Activated CD4-positive, alpha-beta memory T cell treated with anti-CD3 and anti-CD28 coated beads, Interleukin-2, amount 10 ng/mL, durations not matched to agents 7 days and 5 days (primary cell): ENCODE measurements around the gene TMED3. TPM values are rescaled to one million over a fixed set of nuclear protein-coding genes. Genes with fewer than 3 reads are reported as not detected.
"Not testable (repeated sequence)": the region's sequence is repeated elsewhere in the genome, so short reads cannot be mapped to it uniquely, and the experiment has no call there.

ENCODE experiments used
- CTCF ChIA-PET: fragments of 350-600 bp; sonication (Branson Sonifier 250); formaldehyde crosslinking; loops from one replicate; lab custom pipeline; 2021; ENCODE audit warnings: antibody characterized with exemption, inconsistent platforms; lab: Charles Lee
- POLR2A ChIA-PET: fragments of 350-600 bp; sonication (Branson Sonifier 250); formaldehyde crosslinking; loops from one replicate; lab custom pipeline; 2021; ENCODE audit warnings: antibody characterized with exemption; lab: Charles Lee
- DNase-seq: peaks from one replicate; pipeline ENCODE4 v3.0.0-alpha.2; 2020
- H3K27ac Mint-ChIP-seq: one replicate; pipeline ENCODE4 v1.8.0; 2021; ENCODE audit warnings: mild to moderate bottlenecking, mixed read lengths
- H3K27me3 Mint-ChIP-seq: one replicate; pipeline ENCODE4 v1.8.0; 2021; ENCODE audit warnings: mixed read lengths
- H3K36me3 Mint-ChIP-seq: one replicate; pipeline ENCODE4 v1.8.0; 2021; ENCODE audit warnings: low read depth, mixed read lengths
- H3K4me1 Mint-ChIP-seq: one replicate; pipeline ENCODE4 v1.8.0; 2021; ENCODE audit warnings: mixed read lengths
- H3K4me3 Mint-ChIP-seq: one replicate; pipeline ENCODE4 v1.8.0; 2021; ENCODE audit warnings: mild to moderate bottlenecking, mixed read lengths
- H3K9me3 Mint-ChIP-seq: one replicate; pipeline ENCODE4 v1.8.0; 2021; ENCODE audit warnings: mixed read lengths
- total RNA-seq, 2 experiments: library from RNA; stranded (reverse); gene quantifications; one replicate each; pipeline ENCODE4 v1.2.3, GENCODE V29; 2021

TMED3 gene
- total RNA-seq, 2 experiments from 2014 or later = 34.8 to 35.9 TPM

DNA sequence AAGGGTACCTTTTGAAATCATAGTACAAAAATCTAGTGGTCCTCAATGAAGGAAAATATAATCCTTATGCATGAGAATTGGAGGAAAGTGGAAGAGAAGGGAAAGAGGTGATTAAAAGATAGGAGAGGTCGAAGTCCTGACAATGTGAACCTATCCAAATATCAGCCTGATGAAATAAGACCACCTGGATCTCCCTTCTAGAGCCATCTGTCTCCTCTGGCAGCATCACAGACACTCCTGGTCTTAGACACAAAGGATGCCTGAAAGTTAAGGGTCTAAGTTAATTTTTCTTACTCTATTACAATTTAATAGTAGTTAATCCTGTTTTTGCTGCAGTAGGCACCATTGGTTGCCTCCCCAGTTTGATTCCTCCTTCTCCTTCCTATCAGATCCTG, 11.1 kb upstream of the TMED3 start:
- ChIA-PET POLR2A (no interaction called here), CTCF (no interaction called here)
- H3K4me1 Mint-ChIP-seq = no peaks in the 10 kb centered on the region
- H3K9me3 Mint-ChIP-seq = no peaks in the 10 kb centered on the region
- H3K27ac Mint-ChIP-seq = no peak overlapping the region
- H3K36me3 Mint-ChIP-seq = no peaks in the 10 kb centered on the region
- no peak overlapping the region for H3K4me3 Mint-ChIP-seq
- no peak for DNase-seq
- H3K27me3 Mint-ChIP-seq = peaks cover 53% of the 10 kb centered on the region

DNA sequence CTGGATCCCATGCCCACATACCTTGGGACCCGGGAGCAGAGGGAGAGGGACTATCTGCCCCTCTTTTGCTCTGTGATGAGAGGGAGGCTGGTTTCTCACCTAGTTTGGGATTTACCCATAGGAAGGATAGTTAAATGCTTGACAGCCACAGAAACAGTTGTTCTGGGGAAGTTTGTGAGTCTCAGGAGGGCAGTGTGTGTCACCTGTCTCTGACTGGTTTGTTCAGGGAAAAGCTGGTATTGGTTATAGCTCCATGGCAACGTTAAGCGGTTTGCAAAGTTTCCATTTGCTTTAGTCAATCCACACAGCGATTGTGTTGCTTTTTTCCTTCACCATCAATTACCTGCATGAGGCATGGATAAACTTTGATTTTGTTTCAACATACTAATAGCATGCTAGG, 3.7 kb upstream of the TMED3 start:
- CTCF ChIA-PET = no interaction called here
- H3K36me3 Mint-ChIP-seq = no peaks in the 10 kb centered on the region
- no peak for DNase-seq
- peaks cover 45% of the 10 kb centered on the region for H3K27me3 Mint-ChIP-seq
- no peaks in the 10 kb centered on the region for H3K9me3 Mint-ChIP-seq
- peaks cover 14% of the 10 kb centered on the region for H3K4me1 Mint-ChIP-seq
- POLR2A ChIA-PET = no interaction called here
- H3K4me3 Mint-ChIP-seq = no peak overlapping the region
- H3K27ac Mint-ChIP-seq = no peak overlapping the region

DNA sequence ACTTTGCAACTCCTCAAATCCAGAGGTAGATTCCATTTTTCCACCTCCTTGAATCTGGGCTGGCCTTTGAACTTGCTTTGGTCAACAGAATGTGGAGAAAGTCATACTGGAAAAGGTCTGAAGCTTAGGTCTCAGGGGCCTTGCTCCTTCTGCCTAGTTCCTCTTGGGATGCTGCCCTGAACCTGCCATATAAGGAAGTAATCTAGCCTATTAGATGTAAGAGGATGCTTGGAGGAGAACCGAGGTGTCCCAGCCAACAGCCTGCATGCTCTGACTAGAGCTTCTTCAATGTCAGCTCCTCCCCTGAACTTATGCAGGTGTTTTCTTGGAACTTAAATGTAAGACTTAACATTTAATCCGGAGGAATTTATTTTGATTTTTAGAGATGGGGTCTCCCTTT, 2.0 kb upstream of the TMED3 start:
- no peak for DNase-seq
- CTCF ChIA-PET = no interaction called here
- peaks cover 29% of the 10 kb centered on the region for H3K4me1 Mint-ChIP-seq

DNA sequence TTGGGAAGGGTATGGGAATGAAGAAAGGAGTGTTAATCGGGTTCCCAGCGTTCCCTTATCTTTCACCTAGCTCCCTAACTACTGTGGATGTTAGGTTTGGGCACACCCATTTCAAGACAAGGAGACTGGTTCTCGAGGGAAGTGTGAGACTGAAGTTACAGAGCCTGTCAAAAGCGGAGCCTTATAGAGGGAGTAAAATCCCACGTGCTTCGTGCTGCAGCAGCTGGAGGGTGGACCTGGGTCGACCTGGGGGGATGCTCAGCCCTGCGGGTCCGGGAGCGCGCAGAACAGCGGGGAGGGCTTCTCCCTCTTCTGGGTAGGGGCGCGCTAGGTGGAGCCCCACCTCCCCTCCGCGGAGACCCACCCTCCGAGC, 314 bp upstream of the TMED3 start:
- ChIA-PET POLR2A (interaction anchor here (0.6 to 1.8 kb wide), 2 partner anchors 11 to 1392 kb away, joined by 3 to 9 read pairs; no protein-coding TSS in a partner anchor), CTCF (interaction anchor here (0.6 to 1.6 kb wide), 8 partner anchors 13 to 543 kb away, joined by 3 to 9 read pairs (median 4); no protein-coding TSS in a partner anchor)
- Mint-ChIP-seq H3K27me3 (peaks cover 23% of the 10 kb centered on the region), H3K4me3 (peak overlapping the region; percentile 74), H3K4me1 (peaks cover 33% of the 10 kb centered on the region), H3K36me3 (peaks cover 25% of the 10 kb centered on the region), H3K27ac (peak overlapping the region; percentile 28), H3K9me3 (no peaks in the 10 kb centered on the region)
- DNase-seq = no peak

More for the DNA sequence above, 2.0 kb upstream of the TMED3 start:
- no peak overlapping the region for H3K4me3 Mint-ChIP-seq
- H3K36me3 Mint-ChIP-seq = peaks cover 10% of the 10 kb centered on the region
- POLR2A ChIA-PET = no interaction called here
- peaks cover 36% of the 10 kb centered on the region for H3K27me3 Mint-ChIP-seq
- H3K27ac Mint-ChIP-seq = no peak overlapping the region
- H3K9me3 Mint-ChIP-seq = no peaks in the 10 kb centered on the region

DNA sequence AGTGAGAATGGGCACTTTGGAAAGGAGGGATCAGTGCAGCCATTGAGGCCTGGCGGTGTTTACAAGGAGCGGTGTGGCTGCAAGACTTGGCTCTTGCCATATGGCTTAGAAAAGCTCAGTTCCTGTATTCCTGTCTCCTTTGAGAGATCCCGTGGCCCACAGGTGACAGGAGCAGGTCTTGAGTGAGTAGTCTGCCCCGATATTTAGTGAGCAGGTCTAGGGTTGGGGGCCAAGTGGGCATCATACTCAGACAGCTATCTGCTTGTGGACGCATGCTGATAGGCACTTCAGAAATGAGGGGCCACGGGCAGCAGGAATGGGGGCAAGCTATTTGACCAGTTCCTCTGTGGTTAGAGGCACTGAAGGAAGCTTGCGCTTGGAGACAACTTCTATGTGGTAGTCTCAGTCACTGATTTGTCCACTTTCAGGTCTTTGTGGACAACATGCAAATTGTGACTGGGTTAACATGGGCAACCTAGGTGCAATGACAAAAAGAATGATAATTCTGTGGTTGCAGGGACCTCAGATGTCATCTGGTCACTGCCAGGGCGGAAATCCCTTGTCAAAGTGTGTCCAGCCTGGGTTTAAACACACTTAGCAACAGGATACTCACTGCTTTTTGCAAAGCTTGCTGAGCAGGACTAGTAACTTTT, 1.1 kb downstream of the TMED3 start:
- Mint-ChIP-seq H3K36me3 (peaks cover 38% of the 10 kb centered on the region), H3K9me3 (no peaks in the 10 kb centered on the region), H3K4me3 (peak overlapping the region; percentile 85), H3K27ac (peak overlapping the region; percentile 57), H3K4me1 (peaks cover 33% of the 10 kb centered on the region), H3K27me3 (peaks cover 19% of the 10 kb centered on the region)
- CTCF ChIA-PET = interaction anchor here (1.0 to 1.6 kb wide), 2 partner anchors 28 to 284 kb away, joined by 3 to 4 read pairs; no protein-coding TSS in a partner anchor
- DNase-seq = no peak
- POLR2A ChIA-PET = interaction anchor here (1.0 to 1.8 kb wide), 4 partner anchors 10 to 584 kb away, joined by 3 to 9 read pairs (median 4); no protein-coding TSS in a partner anchor

DNA sequence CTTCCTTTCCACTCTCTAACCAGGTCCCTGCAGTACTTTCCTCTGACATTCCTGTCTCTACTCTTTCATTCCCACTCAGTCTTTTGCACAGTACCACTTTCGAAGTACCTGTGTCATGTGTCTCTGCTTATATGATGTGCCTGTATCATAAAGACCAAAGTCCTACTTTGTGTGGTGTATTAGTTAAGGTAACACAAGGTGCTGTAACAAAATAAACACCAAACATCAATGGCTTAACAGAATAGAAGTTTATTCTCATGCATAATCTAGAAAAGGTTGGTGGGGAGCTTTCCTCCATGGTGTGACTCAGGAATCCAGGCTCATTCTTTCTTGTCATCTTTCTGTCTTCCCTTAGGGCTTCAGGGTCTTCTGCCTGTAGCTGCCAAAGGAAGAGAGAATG, 3.3 kb downstream of the TMED3 start:
- no peak overlapping the region for H3K4me3 Mint-ChIP-seq
- H3K27ac Mint-ChIP-seq = no peak overlapping the region
- H3K9me3 Mint-ChIP-seq = no peaks in the 10 kb centered on the region
- POLR2A ChIA-PET = no interaction called here
- H3K27me3 Mint-ChIP-seq = no peaks in the 10 kb centered on the region
- CTCF ChIA-PET = interaction anchor here (0.6 kb wide), 1 partner anchor 15 kb away, joined by 3 read pairs; no protein-coding TSS in a partner anchor
- DNase-seq = no peak
- H3K36me3 Mint-ChIP-seq = peaks cover 56% of the 10 kb centered on the region
- H3K4me1 Mint-ChIP-seq = peaks cover 41% of the 10 kb centered on the region

DNA sequence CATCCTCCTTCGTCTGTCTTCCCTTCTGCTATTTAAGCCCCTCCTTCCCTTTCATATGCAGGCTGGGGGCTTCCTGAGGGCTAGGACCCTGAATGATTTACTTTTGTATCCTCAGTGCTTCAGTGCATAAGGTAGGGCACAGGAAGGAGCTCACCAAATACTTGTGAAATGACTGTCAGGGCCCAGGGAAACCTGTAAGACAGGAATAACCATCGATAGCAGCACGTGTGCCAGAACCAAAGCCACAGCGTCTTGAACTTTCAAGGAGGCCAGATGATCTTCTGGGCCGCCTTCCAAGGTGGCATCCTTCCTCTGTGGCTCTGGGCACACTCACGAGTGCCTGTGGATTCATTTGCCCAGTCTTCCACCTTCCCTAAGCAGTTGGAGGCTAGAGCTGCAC, 3.9 kb downstream of the TMED3 start:
- no peak for DNase-seq
- H3K27me3 Mint-ChIP-seq = no peaks in the 10 kb centered on the region
- peaks cover 62% of the 10 kb centered on the region for H3K36me3 Mint-ChIP-seq
- ChIA-PET CTCF (interaction anchor here (0.6 kb wide), 1 partner anchor 16 kb away, joined by 3 read pairs; no protein-coding TSS in a partner anchor), POLR2A (no interaction called here)
- peaks cover 45% of the 10 kb centered on the region for H3K4me1 Mint-ChIP-seq
- no peak overlapping the region for H3K4me3 Mint-ChIP-seq
- H3K27ac Mint-ChIP-seq = no peak overlapping the region
- H3K9me3 Mint-ChIP-seq = no peaks in the 10 kb centered on the region

DNA sequence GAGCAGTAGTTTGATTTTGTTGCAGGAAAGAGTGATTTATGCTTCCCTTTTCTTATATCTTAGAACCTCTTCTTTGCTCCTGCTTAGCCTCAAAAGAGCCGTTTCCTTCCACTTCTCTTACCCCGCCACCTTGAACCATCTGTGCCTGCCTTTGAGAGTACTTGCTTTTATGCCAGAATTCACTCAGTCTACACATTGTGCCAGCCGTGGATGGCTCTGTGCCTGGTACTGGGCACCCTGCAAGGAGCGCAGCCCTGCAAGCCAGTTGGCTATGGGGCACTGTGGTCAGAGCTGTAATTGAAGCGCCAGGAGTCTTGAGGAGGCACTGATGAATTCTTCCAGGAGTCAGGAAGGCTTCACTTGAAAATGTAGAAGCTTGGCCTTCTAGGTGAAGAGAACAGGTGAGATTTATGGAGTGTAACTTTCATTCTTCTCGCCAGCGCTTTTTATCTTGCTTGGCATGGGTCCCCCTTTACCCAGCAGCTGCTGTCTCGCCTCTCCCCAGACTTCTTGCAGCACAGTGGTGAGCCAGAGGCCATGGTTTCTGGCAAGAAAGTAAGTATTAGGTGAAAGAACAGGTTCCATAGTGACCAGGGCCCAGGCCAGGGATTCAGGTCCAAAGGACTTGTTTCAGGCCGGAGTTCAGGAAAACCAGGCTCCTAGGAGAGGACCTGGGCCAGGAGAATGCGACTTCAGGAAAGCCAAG, 4.9 kb downstream of the TMED3 start:
- Mint-ChIP-seq H3K9me3 (no peaks in the 10 kb centered on the region), H3K36me3 (peaks cover 63% of the 10 kb centered on the region)
- CTCF ChIA-PET = no interaction called here

DNA sequence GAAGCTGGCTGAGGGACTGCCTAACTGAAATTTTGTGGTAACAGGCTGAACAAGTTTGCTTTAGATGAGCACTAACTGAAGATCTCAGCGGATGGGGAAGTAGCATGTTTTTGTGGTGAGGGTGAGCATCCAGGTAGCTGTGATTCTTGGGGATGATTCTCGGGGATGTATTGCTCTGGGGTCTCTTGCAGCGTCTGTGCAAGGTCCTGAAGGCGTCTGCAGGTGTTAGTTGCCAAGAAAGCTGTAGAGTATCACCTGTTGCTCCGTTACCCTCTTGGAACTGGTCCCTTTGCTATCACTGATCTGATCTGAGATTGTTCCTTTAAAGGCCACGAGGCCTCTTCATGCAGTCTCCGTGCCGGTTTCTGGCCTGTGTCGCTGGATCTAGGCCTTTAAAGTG, 6.0 kb downstream of the TMED3 start:
- ChIA-PET POLR2A (no interaction called here), CTCF (no interaction called here)
- Mint-ChIP-seq H3K36me3 (peaks cover 72% of the 10 kb centered on the region), H3K27ac (no peak overlapping the region), H3K27me3 (no peaks in the 10 kb centered on the region), H3K4me1 (peaks cover 36% of the 10 kb centered on the region), H3K9me3 (no peaks in the 10 kb centered on the region), H3K4me3 (no peak overlapping the region)
- DNase-seq = no peak

More for the DNA sequence above, 4.9 kb downstream of the TMED3 start:
- Mint-ChIP-seq H3K27me3 (no peaks in the 10 kb centered on the region), H3K4me3 (no peak overlapping the region), H3K4me1 (peaks cover 39% of the 10 kb centered on the region), H3K27ac (no peak overlapping the region)
- no peak for DNase-seq
- POLR2A ChIA-PET = no interaction called here

DNA sequence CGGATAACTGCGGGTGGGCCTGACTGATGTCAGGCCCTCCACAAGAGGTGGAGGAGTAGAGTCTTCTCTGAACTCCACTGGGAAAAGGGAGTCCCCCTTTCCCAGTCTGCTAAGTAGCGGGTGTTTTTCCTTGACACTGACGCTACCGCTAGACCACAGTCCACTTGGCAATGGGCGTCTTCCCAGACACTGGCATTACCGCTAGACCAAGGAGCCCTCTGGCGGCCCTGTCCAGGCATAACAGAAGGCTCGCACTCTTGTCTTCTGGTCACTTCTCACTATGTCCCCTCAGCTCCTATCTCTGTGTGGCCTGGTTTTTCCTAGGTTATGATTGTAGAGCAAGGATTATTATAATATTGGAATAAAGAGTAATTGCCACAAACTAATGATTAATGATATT, 9.1 kb downstream of the TMED3 start:
- POLR2A ChIA-PET = interaction anchor here (0.6 kb wide), 1 partner anchor 396 kb away, joined by 3 read pairs; no protein-coding TSS in a partner anchor
- Mint-ChIP-seq H3K4me1 (peaks cover 12% of the 10 kb centered on the region), H3K36me3 (peaks cover 72% of the 10 kb centered on the region)
- DNase-seq, H3K9me3 Mint-ChIP-seq, H3K27me3 Mint-ChIP-seq, CTCF ChIA-PET, H3K27ac Mint-ChIP-seq, H3K4me3 Mint-ChIP-seq: not testable (repeated sequence)

DNA sequence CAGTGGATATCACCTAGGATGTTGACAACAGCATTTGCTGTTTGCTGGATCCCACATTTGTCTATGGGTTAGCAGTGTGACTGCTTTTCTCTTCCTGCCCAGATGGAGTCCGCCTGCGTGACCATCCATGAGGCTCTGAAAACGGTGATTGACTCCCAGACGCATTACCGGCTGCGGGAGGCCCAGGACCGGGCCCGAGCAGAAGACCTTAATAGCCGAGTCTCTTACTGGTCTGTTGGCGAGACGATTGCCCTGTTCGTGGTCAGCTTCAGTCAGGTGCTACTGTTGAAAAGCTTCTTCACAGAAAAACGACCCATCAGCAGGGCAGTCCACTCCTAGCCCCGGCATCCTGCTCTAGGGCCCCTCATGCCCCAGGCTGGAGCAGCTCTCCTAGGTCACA, 11.0 kb downstream of the TMED3 start:
- ChIA-PET CTCF (no interaction called here), POLR2A (interaction anchor here (1.7 kb wide), 1 partner anchor 10 kb away, joined by 9 read pairs; the partner anchor contains the start of gene TMED3)
- Mint-ChIP-seq H3K4me1 (peaks cover 12% of the 10 kb centered on the region), H3K36me3 (peaks cover 68% of the 10 kb centered on the region), H3K27ac (no peak overlapping the region), H3K9me3 (no peaks in the 10 kb centered on the region), H3K27me3 (no peaks in the 10 kb centered on the region), H3K4me3 (no peak overlapping the region)
- DNase-seq = no peak

DNA sequence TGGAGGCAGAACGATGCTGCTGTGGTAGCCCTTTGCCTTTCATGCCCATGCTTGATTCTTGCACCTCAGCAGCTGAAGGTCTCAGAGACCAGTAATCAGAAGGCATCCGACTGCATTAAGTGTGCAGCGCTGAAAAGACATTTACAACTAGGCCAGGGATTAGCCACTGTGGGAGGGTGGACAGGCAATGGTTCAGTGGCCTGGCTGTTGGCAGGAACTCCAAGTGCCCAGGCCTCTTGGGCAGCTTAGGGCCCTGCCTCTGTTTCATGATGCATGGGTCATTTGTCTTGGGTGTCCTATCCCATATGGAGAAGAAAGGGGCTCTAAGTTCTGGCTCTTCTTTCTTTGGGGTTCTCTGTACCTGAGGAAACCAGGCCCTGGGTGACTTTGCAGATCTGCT, 11.4 kb downstream of the TMED3 start:
- no peak for DNase-seq
- no peaks in the 10 kb centered on the region for H3K9me3 Mint-ChIP-seq
- no peak overlapping the region for H3K4me3 Mint-ChIP-seq
- H3K27me3 Mint-ChIP-seq = no peaks in the 10 kb centered on the region
- peaks cover 67% of the 10 kb centered on the region for H3K36me3 Mint-ChIP-seq
- H3K4me1 Mint-ChIP-seq = peaks cover 12% of the 10 kb centered on the region
- CTCF ChIA-PET = no interaction called here
- POLR2A ChIA-PET = interaction anchor here (1.7 kb wide), 1 partner anchor 11 kb away, joined by 9 read pairs; the partner anchor contains the start of gene TMED3
- no peak overlapping the region for H3K27ac Mint-ChIP-seq

DNA sequence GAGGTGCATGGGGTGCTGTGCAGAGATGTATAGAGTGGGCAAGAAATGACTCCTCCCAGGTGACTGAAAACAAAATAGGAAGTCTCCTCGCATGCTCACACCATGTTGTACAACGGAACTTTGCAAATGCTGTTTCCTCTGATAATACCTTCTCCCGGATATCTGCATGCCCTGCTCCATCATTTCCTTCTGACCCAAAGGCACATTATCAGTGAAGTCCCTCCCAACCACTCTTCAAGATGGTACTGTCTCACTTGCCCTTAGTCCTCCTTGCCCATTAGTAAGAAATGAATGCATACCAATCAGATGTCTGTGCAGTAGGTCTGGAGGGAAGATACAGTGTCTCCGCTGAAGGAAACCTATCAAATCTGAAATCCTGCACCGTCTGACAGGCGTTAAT, 12.0 kb downstream of the TMED3 start:
- Mint-ChIP-seq H3K9me3 (no peaks in the 10 kb centered on the region), H3K4me3 (no peak overlapping the region), H3K27ac (no peak overlapping the region), H3K4me1 (peaks cover 12% of the 10 kb centered on the region), H3K36me3 (peaks cover 65% of the 10 kb centered on the region), H3K27me3 (no peaks in the 10 kb centered on the region)
- ChIA-PET POLR2A (no interaction called here), CTCF (interaction anchor here (2.0 kb wide), 1 partner anchor 12 kb away, joined by 5 read pairs; the partner anchor contains the start of gene TMED3)
- DNase-seq = no peak
